Ishikawa (cell line): ENCODE measurements around the gene WEE2.

ENCODE experiments used
- CEBPB ChIP-seq: IDR thresholded peaks from 2 replicates; pipeline ENCODE4 v1.6.1; 2012
- CREB1 ChIP-seq: IDR thresholded peaks from 2 replicates; pipeline ENCODE4 v1.6.1; 2012; ENCODE audit warnings: low read depth
- EGR1 ChIP-seq: IDR thresholded peaks from 2 replicates; pipeline ENCODE4 v1.6.1; 2012
- EP300 ChIP-seq: IDR thresholded peaks from 2 replicates; pipeline ENCODE4 v1.6.1; 2012; ENCODE audit warnings: borderline replicate concordance
- FOXM1 ChIP-seq: IDR thresholded peaks from 2 replicates; pipeline ENCODE4 v1.6.1; 2012; ENCODE audit warnings: low read depth, borderline replicate concordance
- MAX ChIP-seq: IDR thresholded peaks from 2 replicates; pipeline ENCODE4 v1.6.1; 2012
- NFIC ChIP-seq: IDR thresholded peaks from 2 replicates; pipeline ENCODE4 v1.6.1; 2012
- RAD21 ChIP-seq: IDR thresholded peaks from 2 replicates; pipeline ENCODE4 v1.6.1; 2012; ENCODE audit warnings: low read depth
- TAF1 ChIP-seq: IDR thresholded peaks from 2 replicates; pipeline ENCODE4 v1.6.1; 2012; ENCODE audit warnings: low read depth, mild to moderate bottlenecking
- TCF12 ChIP-seq: IDR thresholded peaks from 2 replicates; pipeline ENCODE4 v1.6.1; 2012; ENCODE audit warnings: low read depth
- TEAD4 ChIP-seq: IDR thresholded peaks from 2 replicates; pipeline ENCODE4 v1.6.1; 2012
- USF1 ChIP-seq: IDR thresholded peaks from 2 replicates; pipeline ENCODE4 v1.6.1; 2012
- YY1 ChIP-seq: IDR thresholded peaks from 2 replicates; pipeline ENCODE4 v1.6.1; 2012; ENCODE audit warnings: low read depth
- ZBTB7A ChIP-seq: IDR thresholded peaks from 2 replicates; pipeline ENCODE4 v1.6.1; 2012; ENCODE audit warnings: low read depth
- TF ChIP-seq, protein P1 (sequence below): IDR thresholded peaks from 2 replicates; pipeline ENCODE4 v1.6.1; 2012; ENCODE audit warnings: low read depth, mild to moderate bottlenecking

Gene WEE2

GRCh38 chr7:141704112-141704511, 4.0 kb upstream of the WEE2 start:
- no peak for TF ChIP-seq MAX
- TF ChIP-seq RAD21: no peak
- TF ChIP-seq USF1: no peak
- TF ChIP-seq TAF1: no peak
- TF ChIP-seq TEAD4: no peak
- TF ChIP-seq CEBPB: no peak
- no peak for TF ChIP-seq NFIC
- no peak for TF ChIP-seq FOXM1
- no peak for TF ChIP-seq EP300
- TF ChIP-seq ZBTB7A: no peak
- TF ChIP-seq CREB1: no peak
- TF ChIP-seq TCF12: no peak
- no peak for TF ChIP-seq YY1
- TF ChIP-seq, protein P1, sequence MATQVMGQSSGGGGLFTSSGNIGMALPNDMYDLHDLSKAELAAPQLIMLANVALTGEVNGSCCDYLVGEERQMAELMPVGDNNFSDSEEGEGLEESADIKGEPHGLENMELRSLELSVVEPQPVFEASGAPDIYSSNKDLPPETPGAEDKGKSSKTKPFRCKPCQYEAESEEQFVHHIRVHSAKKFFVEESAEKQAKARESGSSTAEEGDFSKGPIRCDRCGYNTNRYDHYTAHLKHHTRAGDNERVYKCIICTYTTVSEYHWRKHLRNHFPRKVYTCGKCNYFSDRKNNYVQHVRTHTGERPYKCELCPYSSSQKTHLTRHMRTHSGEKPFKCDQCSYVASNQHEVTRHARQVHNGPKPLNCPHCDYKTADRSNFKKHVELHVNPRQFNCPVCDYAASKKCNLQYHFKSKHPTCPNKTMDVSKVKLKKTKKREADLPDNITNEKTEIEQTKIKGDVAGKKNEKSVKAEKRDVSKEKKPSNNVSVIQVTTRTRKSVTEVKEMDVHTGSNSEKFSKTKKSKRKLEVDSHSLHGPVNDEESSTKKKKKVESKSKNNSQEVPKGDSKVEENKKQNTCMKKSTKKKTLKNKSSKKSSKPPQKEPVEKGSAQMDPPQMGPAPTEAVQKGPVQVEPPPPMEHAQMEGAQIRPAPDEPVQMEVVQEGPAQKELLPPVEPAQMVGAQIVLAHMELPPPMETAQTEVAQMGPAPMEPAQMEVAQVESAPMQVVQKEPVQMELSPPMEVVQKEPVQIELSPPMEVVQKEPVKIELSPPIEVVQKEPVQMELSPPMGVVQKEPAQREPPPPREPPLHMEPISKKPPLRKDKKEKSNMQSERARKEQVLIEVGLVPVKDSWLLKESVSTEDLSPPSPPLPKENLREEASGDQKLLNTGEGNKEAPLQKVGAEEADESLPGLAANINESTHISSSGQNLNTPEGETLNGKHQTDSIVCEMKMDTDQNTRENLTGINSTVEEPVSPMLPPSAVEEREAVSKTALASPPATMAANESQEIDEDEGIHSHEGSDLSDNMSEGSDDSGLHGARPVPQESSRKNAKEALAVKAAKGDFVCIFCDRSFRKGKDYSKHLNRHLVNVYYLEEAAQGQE: no peak
- no peak for TF ChIP-seq EGR1

GRCh38 chr7:141704741-141705140, 3.4 kb upstream of the WEE2 start:
- TF ChIP-seq USF1: no peak
- TF ChIP-seq MAX: no peak
- no peak for TF ChIP-seq RAD21
- TF ChIP-seq EGR1: no peak
- no peak for TF ChIP-seq NFIC
- no peak for TF ChIP-seq CEBPB
- no peak for TF ChIP-seq TAF1
- no peak for TF ChIP-seq TCF12
- TF ChIP-seq FOXM1: no peak
- TF ChIP-seq CREB1: no peak
- no peak for TF ChIP-seq TEAD4

DNA sequence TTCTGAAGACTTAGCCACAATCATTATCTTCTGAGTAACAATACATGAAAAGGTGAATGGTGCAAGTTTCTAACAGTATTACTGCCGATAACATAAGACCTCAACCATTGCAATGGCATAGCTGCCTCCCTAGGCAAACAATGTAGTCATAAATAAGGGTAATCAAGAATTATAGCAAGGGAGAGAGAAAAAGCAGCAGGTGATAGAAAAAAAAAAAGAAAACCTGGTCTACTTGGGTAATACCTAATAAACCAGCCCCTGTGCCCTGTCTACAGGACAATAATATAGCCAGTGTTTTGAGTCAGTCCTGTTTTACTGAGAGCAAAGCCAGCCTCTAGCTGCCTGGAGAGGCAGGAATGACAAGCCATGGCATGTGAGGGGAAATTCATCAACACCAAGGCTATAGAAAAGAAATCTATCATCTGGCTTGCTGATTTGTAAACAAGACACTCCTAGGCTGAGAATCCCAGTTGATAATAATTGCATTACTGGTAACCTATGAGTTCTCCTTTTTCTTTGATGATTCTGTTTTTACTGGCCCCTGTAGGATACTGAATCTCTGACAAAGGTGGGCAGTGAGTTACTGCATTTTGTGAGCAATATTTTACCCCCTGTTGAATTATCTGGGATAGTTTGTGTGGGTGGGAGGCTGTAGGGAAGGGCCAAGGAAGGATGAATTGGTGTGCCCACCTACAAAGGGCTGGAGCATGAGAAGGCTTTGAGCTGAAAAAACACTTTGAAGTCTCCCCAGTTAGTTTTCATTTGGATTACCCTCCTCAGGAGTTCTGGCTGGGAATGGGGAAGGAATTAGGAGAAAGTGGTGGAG, 1.7 kb upstream of the WEE2 start:
- no peak for TF ChIP-seq EGR1
- TF ChIP-seq TAF1: no peak
- TF ChIP-seq NFIC: no peak
- TF ChIP-seq TCF12: no peak
- TF ChIP-seq ZBTB7A: no peak
- no peak for TF ChIP-seq FOXM1
- no peak for TF ChIP-seq CEBPB
- TF ChIP-seq CREB1: no peak
- TF ChIP-seq RAD21: no peak
- TF ChIP-seq MAX: no peak
- TF ChIP-seq YY1: no peak
- no peak for TF ChIP-seq EP300
- TF ChIP-seq, protein P1: no peak
- no peak for TF ChIP-seq TEAD4
- TF ChIP-seq USF1: no peak

DNA sequence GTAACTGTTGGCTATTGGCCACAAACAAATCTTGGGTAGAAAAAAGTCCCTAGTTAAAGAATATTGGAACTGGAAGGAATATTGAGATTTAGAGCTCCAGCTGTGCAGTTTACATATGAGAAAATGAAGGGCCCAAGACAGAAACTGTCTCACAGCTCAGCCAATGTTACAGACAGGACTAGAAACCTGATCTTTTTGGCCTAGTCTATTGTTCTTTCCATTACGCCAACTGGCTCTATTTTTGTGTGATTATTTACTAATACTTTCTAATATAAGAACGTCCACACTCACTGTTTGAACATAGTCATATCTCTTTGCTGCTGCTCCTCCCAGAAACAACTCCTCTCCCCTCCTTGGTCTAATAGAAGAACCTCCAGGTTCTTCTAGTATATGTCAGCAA, 1.2 kb downstream of the WEE2 start:
- TF ChIP-seq TEAD4: no peak

DNA sequence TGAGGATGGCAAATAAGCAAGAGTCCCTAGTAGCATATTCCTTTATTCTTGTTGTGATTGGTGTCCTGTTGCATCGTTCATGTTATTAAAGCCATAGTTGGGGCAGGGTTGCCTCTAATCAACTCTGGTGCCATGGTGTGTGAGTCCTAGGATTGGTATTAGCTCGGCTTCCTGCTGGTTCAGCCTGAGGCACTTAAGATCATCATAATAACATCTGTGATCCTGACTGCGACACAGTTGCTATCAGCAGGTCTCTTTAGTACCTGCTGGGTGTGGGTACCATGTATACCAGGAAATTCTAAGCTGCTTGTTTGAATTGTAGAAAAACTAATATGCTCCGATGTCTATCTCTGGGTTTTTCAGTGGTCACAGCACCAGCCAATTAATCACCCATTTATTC, 1.6 kb downstream of the WEE2 start:
- TF ChIP-seq CREB1 (no peak), TCF12 (no peak), FOXM1 (no peak), ZBTB7A (no peak), CEBPB (no peak)

GRCh38 chr7:141710301-141710700, 2.1 kb downstream of the WEE2 start:
- TF ChIP-seq FOXM1 (no peak), EGR1 (no peak), RAD21 (no peak), TCF12 (no peak), ZBTB7A (no peak), TEAD4 (no peak), MAX (no peak), YY1 (no peak), EP300 (no peak), NFIC (no peak), USF1 (no peak), TAF1 (no peak), CREB1 (no peak), CEBPB (no peak)
- TF ChIP-seq, protein P1: no peak
